ENCODE measurements around the gene ADGB.

Gene ADGB

GRCh38 chr6:146593986-146594385 is 4.8 kb upstream of the ADGB start:
- Histone ChIP-seq H3K9ac (ENCODE audit: low read depth, low read length) (no peak overlapping the region), H3K9me3 (ENCODE audit: control insufficient read depth, insufficient read depth, low read length) (no peaks in the 10 kb centered on the region), H3K4me1 (ENCODE audit: insufficient read depth, low read length) (no peaks in the 10 kb centered on the region; the same call in 1 of the 2 replicates), H3K36me3 (ENCODE audit: insufficient read depth, low read length) (no peaks in the 10 kb centered on the region)

- no peaks in the 10 kb centered on the region for H3K36me3 ChIP-seq (ENCODE audit: insufficient read depth, low read length)
- peaks cover 3% of the 10 kb centered on the region; the same call in 1 of the 2 replicates for H3K4me1 ChIP-seq (ENCODE audit: insufficient read depth, low read length)
- no peak overlapping the region for H3K9ac ChIP-seq (ENCODE audit: low read depth, low read length)
- no peaks in the 10 kb centered on the region for H3K9me3 ChIP-seq (ENCODE audit: control insufficient read depth, insufficient read depth, low read length)
These were observed 4.3 kb upstream of the ADGB start for GRCh38 chr6:146594495-146594894.

- no peaks in the 10 kb centered on the region for H3K9me3 ChIP-seq (ENCODE audit: control insufficient read depth, insufficient read depth, low read length)
- H3K36me3 ChIP-seq (ENCODE audit: insufficient read depth, low read length), result no peaks in the 10 kb centered on the region
- no peak overlapping the region for H3K9ac ChIP-seq (ENCODE audit: low read depth, low read length)
- peaks cover 3% of the 10 kb centered on the region; the same call in 1 of the 2 replicates for H3K4me1 ChIP-seq (ENCODE audit: insufficient read depth, low read length)
These were observed 2.6 kb upstream of the ADGB start for GRCh38 chr6:146595972-146596731.

DNA sequence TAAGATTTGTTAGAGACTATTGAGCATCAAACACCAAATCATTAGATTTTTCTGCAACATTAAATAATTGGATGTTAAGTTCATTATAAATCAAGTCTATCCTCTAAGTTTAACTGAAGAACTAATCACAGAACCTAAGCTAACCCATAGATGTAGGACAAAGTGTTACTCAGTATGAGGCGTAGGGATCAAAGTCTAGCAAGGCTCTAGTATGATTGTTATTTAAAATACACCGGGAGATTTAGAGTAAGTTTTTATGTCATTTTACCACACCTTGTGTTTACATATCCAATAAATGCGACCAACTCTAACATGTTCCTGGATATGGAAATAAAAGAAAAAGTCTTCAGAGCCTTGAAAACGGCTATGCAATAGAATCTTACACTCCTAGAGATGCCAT is 2.6 kb downstream of the ADGB start:
- H3K9me3 ChIP-seq (ENCODE audit: control insufficient read depth, insufficient read depth, low read length), result no peaks in the 10 kb centered on the region
- no peak overlapping the region for H3K9ac ChIP-seq (ENCODE audit: low read depth, low read length)
- peaks cover 3% of the 10 kb centered on the region; the same call in 1 of the 2 replicates for H3K4me1 ChIP-seq (ENCODE audit: insufficient read depth, low read length)
- H3K36me3 ChIP-seq (ENCODE audit: insufficient read depth, low read length), result no peaks in the 10 kb centered on the region

- Histone ChIP-seq H3K4me1 (ENCODE audit: insufficient read depth, low read length) (peaks cover 3% of the 10 kb centered on the region; the same call in 1 of the 2 replicates), H3K36me3 (ENCODE audit: insufficient read depth, low read length) (no peaks in the 10 kb centered on the region), H3K9me3 (ENCODE audit: control insufficient read depth, insufficient read depth, low read length) (no peaks in the 10 kb centered on the region), H3K9ac (ENCODE audit: low read depth, low read length) (no peak overlapping the region)
These were observed 3.8 kb downstream of the ADGB start for GRCh38 chr6:146602526-146602925.

GRCh38 chr6:146613947-146614346 is 15.2 kb downstream of the ADGB start:
- Histone ChIP-seq H3K4me1 (ENCODE audit: insufficient read depth, low read length) (no peaks in the 10 kb centered on the region), H3K36me3 (ENCODE audit: insufficient read depth, low read length) (no peaks in the 10 kb centered on the region), H3K9ac (ENCODE audit: low read depth, low read length) (no peak overlapping the region), H3K9me3 (ENCODE audit: control insufficient read depth, insufficient read depth, low read length) (no peaks in the 10 kb centered on the region)

GRCh38 chr6:146620655-146621054 is 21.9 kb downstream of the ADGB start:
- Histone ChIP-seq H3K9me3 (ENCODE audit: control insufficient read depth, insufficient read depth, low read length) (no peaks in the 10 kb centered on the region), H3K36me3 (ENCODE audit: insufficient read depth, low read length) (no peaks in the 10 kb centered on the region), H3K9ac (ENCODE audit: low read depth, low read length) (no peak overlapping the region), H3K4me1 (ENCODE audit: insufficient read depth, low read length) (no peaks in the 10 kb centered on the region)

- Histone ChIP-seq H3K9ac (ENCODE audit: low read depth, low read length) (no peak overlapping the region), H3K36me3 (ENCODE audit: insufficient read depth, low read length) (no peaks in the 10 kb centered on the region), H3K4me1 (ENCODE audit: insufficient read depth, low read length) (no peaks in the 10 kb centered on the region), H3K9me3 (ENCODE audit: control insufficient read depth, insufficient read depth, low read length) (no peaks in the 10 kb centered on the region)
These were observed 29.6 kb downstream of the ADGB start for GRCh38 chr6:146628350-146628749.

GRCh38 chr6:146634022-146634421 is 35.2 kb downstream of the ADGB start:
- Histone ChIP-seq H3K9ac (ENCODE audit: low read depth, low read length) (no peak overlapping the region), H3K4me1 (ENCODE audit: insufficient read depth, low read length) (no peaks in the 10 kb centered on the region), H3K9me3 (ENCODE audit: control insufficient read depth, insufficient read depth, low read length) (no peaks in the 10 kb centered on the region), H3K36me3 (ENCODE audit: insufficient read depth, low read length) (no peaks in the 10 kb centered on the region)

DNA sequence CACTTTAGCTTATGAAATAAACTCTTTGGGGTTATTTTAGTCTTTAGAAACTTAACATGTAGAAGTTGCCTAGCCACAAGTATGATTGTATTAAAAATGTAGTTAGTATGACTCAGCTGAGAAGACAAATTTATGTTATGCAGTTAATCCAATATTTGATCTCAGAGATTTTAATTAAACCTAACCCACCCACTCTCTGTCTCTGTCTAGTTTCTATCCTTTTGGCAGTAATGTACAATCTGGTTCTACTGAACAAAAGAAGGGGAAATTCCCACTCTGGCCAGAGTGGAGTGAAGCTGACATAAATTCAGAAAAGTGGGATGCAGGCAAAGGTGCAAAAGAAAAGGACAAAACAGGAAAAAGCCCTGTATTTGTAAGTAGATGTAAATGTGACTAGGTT is 36.4 kb downstream of the ADGB start:
- no peak overlapping the region for H3K9ac ChIP-seq (ENCODE audit: low read depth, low read length)
- no peaks in the 10 kb centered on the region for H3K4me1 ChIP-seq (ENCODE audit: insufficient read depth, low read length)
- no peaks in the 10 kb centered on the region for H3K9me3 ChIP-seq (ENCODE audit: control insufficient read depth, insufficient read depth, low read length)
- H3K36me3 ChIP-seq (ENCODE audit: insufficient read depth, low read length), result no peaks in the 10 kb centered on the region

- Histone ChIP-seq H3K36me3 (ENCODE audit: insufficient read depth, low read length) (no peaks in the 10 kb centered on the region), H3K9me3 (ENCODE audit: control insufficient read depth, insufficient read depth, low read length) (no peaks in the 10 kb centered on the region), H3K4me1 (ENCODE audit: insufficient read depth, low read length) (no peaks in the 10 kb centered on the region), H3K9ac (ENCODE audit: low read depth, low read length) (no peak overlapping the region)
These were observed 37.7 kb downstream of the ADGB start for GRCh38 chr6:146636481-146636880.

- Histone ChIP-seq H3K9ac (ENCODE audit: low read depth, low read length) (no peak overlapping the region), H3K4me1 (ENCODE audit: insufficient read depth, low read length) (no peaks in the 10 kb centered on the region), H3K9me3 (ENCODE audit: control insufficient read depth, insufficient read depth, low read length) (no peaks in the 10 kb centered on the region), H3K36me3 (ENCODE audit: insufficient read depth, low read length) (no peaks in the 10 kb centered on the region)
These were observed 44.1 kb downstream of the ADGB start for GRCh38 chr6:146642921-146643320.

DNA sequence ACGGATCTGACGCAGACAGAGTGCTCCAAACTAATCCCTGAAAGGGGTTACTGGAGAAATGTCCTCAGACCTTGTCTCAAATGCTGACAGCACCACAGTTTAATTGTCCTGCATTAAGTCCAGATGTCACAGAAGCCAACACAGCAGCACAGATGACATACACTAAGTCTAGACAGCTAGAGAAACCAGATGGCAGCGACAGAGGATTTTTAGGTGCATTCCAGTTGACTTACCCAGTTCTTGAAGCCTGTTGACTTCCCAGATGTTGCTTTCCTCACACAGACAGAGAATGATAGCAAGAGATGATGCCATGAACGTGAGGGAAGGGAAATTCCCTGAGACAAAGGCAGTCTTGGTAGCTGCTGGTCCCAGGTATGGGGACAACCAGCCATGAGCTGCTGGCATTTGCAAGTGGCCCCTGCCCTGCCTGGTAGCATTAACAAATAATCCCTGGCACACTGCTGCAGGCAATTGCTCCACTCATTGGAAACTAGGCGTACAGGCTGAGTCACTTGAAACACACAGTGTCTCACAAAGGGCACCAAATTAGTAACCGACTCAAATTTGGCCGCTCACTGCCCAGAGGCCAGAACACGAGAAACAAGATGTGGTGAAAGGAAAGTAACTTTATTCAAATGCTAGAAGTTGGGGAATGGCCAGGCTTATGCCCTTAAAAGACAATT is 52.2 kb downstream of the ADGB start:
- no peaks in the 10 kb centered on the region for H3K4me1 ChIP-seq (ENCODE audit: insufficient read depth, low read length)
- no peak overlapping the region for H3K9ac ChIP-seq (ENCODE audit: low read depth, low read length)
- H3K36me3 ChIP-seq (ENCODE audit: insufficient read depth, low read length), result no peaks in the 10 kb centered on the region
- H3K9me3 ChIP-seq (ENCODE audit: control insufficient read depth, insufficient read depth, low read length), result no peaks in the 10 kb centered on the region

DNA sequence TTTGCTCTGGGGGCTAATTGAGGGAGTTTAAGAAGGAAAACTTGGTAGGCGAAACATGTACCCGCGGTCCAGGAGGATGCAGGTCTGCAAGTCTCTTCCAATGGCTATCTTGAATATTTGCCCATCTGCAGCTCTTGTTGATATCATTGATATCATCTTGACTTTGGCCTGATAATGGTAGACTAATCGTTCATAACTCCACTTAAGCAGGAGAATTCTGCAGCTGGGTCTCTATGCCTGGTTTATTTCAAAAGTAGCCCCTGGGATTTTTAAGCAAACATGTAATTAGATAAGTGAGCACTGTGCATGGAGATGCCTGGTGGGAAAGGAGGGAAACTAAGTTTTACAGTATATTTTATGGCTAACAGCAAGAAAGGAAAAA is 52.7 kb downstream of the ADGB start:
- H3K4me1 ChIP-seq (ENCODE audit: insufficient read depth, low read length), result no peaks in the 10 kb centered on the region
- no peaks in the 10 kb centered on the region for H3K9me3 ChIP-seq (ENCODE audit: control insufficient read depth, insufficient read depth, low read length)
- no peaks in the 10 kb centered on the region for H3K36me3 ChIP-seq (ENCODE audit: insufficient read depth, low read length)
- no peak overlapping the region for H3K9ac ChIP-seq (ENCODE audit: low read depth, low read length)

GRCh38 chr6:146657432-146657831 is 58.7 kb downstream of the ADGB start:
- Histone ChIP-seq H3K9me3 (ENCODE audit: control insufficient read depth, insufficient read depth, low read length) (no peaks in the 10 kb centered on the region), H3K36me3 (ENCODE audit: insufficient read depth, low read length) (no peaks in the 10 kb centered on the region), H3K4me1 (ENCODE audit: insufficient read depth, low read length) (no peaks in the 10 kb centered on the region), H3K9ac (ENCODE audit: low read depth, low read length) (no peak overlapping the region)
